ENCODE measurements around the gene WIPI1.

DNA sequence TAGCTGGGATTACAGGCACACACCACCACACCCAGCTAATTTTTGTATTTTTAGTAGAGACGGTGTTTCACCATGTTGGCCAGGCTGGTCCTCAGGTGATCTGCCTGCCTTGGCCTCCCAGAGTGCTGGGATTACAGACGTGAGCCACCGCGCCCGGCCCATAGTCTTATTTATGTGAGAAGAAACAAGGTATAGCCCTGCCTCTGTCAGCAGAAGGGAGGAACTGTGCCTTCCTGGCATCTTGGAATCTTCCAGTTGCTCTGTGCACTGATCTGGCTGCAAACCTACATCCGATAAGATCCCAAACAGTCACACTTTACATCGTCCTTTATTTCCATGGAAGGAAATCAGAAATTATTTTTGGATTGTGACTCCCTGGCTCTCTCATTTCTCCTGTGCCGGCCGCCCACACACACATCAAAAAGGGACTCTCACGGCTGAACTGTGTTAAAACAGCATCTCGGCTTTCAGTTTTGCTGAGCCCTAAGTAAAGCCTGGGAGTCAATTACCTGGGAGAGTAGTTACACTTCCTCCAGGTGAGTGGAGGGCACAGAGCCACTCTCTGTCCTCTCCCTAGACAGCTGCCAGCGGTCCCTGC is 23.3 kb downstream of the WIPI1 start:
- TF ChIP-seq CTCF (IDR thresholded peaks at IDR 0.05) (no peak), EP300 (IDR thresholded peaks at IDR 0.05) (no peak)

Measured in tibial nerve (tissue), 4 donors.